Dermis blood vessel endothelial cell (primary cell): ENCODE measurements around the gene PAH. TPM values are rescaled to one million over a fixed set of nuclear protein-coding genes. Genes with fewer than 3 reads are reported as not detected.
"Not testable (repeated sequence)": the region's sequence is repeated elsewhere in the genome, so short reads cannot be mapped to it uniquely, and the experiment has no call there.

ENCODE experiments used
- DNase-seq: peaks from one replicate; pipeline ENCODE4 v3.0.0; 2010
- total RNA-seq: library from RNA; depleted of rRNA; stranded (reverse); fragments of >200 nt; gene quantifications from 2 replicates; pipeline ENCODE4 v1.2.3, GENCODE V29; 2014

PAH gene
- total RNA-seq, 1 donor from 2014 or later, result not detected

GRCh38 chr12:102888511-102888910 is 28.5 kb downstream of the PAH start:
- no peak for DNase-seq

- no peak for DNase-seq
Measured at GRCh38 chr12:102885043-102885932, 31.8 kb downstream of the PAH start.

GRCh38 chr12:102883204-102883799 is 33.7 kb downstream of the PAH start:
- DNase-seq, result peak; percentile 19

GRCh38 chr12:102880783-102881182 is 36.3 kb downstream of the PAH start:
- no peak for DNase-seq

- DNase-seq, result peak; percentile 14
Measured at GRCh38 chr12:102879144-102879763, 37.8 kb downstream of the PAH start.

GRCh38 chr12:102876883-102877282 is 40.2 kb downstream of the PAH start:
- DNase-seq, result no peak

- no peak for DNase-seq
Measured at GRCh38 chr12:102874819-102875218, 42.2 kb downstream of the PAH start.

- DNase-seq, result no peak
Measured at GRCh38 chr12:102873077-102873476, 44.0 kb downstream of the PAH start.

- DNase-seq, result no peak
Measured at GRCh38 chr12:102871014-102871413, 46.0 kb downstream of the PAH start.

GRCh38 chr12:102869571-102869970 is 47.5 kb downstream of the PAH start:
- DNase-seq, result no peak

GRCh38 chr12:102865821-102866615 is 51.0 kb downstream of the PAH start:
- DNase-seq, result no peak

GRCh38 chr12:102862486-102862885 is 54.6 kb downstream of the PAH start:
- DNase-seq, result no peak

GRCh38 chr12:102851246-102851645 is 65.8 kb downstream of the PAH start:
- no peak for DNase-seq

GRCh38 chr12:102849722-102850447 is 67.2 kb downstream of the PAH start:
- no peak for DNase-seq

GRCh38 chr12:102848832-102849231 is 68.2 kb downstream of the PAH start:
- no peak for DNase-seq

- DNase-seq, result no peak
Measured at GRCh38 chr12:102847131-102847530, 69.9 kb downstream of the PAH start.

GRCh38 chr12:102833687-102834441 is 83.2 kb downstream of the PAH start:
- DNase-seq, result no peak

GRCh38 chr12:102832826-102833225 is 84.2 kb downstream of the PAH start:
- not testable (repeated sequence) for DNase-seq

- peak; percentile 16 for DNase-seq
Measured at GRCh38 chr12:102824218-102824835, 92.7 kb downstream of the PAH start.

GRCh38 chr12:102821149-102821548 is 95.9 kb downstream of the PAH start:
- DNase-seq, result no peak
